Lung (tissue), 12 donors: ENCODE measurements around the gene DYSF. TPM values are rescaled to one million over a fixed set of nuclear protein-coding genes. Genes with fewer than 3 reads are reported as not detected.

Source experiments
- ATAC-seq: fragments of 200-7000 bp; cut with Tn5 transposase; one replicate; pipeline ENCODE4 v1.9.1; 2020; ENCODE audit warnings: moderate number of reproducible peaks; ENCODE audit not compliant: insufficient read depth, low FRiP score
- DNase-seq, 3 donors: peaks; one replicate each; pipeline ENCODE4 v3.0.0-alpha.2; 2013 to 2017
- H3K27ac ChIP-seq, 2 donors: one replicate each; pipeline ENCODE4 v1.5.1; 2013; ENCODE audit warnings: mild to moderate bottlenecking in 2 of 2, moderate library complexity in 2 of 2, control low read depth in 1 of 2, inconsistent platforms in 1 of 2, low read depth in 1 of 2, low read length in 1 of 2
- H3K27me3 ChIP-seq, 3 donors: one replicate each; pipeline ENCODE4 v1.5.1; 2013; ENCODE audit warnings: low read length in 2 of 3; ENCODE audit not compliant: control insufficient read depth in 3 of 3, insufficient read depth in 3 of 3
- H3K36me3 ChIP-seq, 4 donors: one replicate each; pipeline ENCODE4 v1.5.1; 2013; ENCODE audit warnings: low read length in 4 of 4, mild to moderate bottlenecking in 1 of 4, moderate library complexity in 1 of 4; ENCODE audit not compliant: control insufficient read depth in 4 of 4, insufficient read depth in 4 of 4
- H3K4me1 ChIP-seq, 5 donors: one replicate each; pipeline ENCODE4 v1.5.1; 2013; ENCODE audit warnings: low read length in 5 of 5, mild to moderate bottlenecking in 2 of 5, moderate library complexity in 1 of 5; ENCODE audit not compliant: control insufficient read depth in 5 of 5, insufficient read depth in 5 of 5
- H3K4me3 ChIP-seq: one replicate; pipeline ENCODE4 v1.5.1; 2013; ENCODE audit warnings: mild to moderate bottlenecking, control low read depth, moderate library complexity
- H3K9ac ChIP-seq, 2 donors: one replicate each; pipeline ENCODE4 v1.5.1; 2013; ENCODE audit warnings: low read length in 2 of 2, control low read depth in 1 of 2; ENCODE audit not compliant: insufficient read depth in 1 of 2
- H3K9me3 ChIP-seq, 4 donors: one replicate each; pipeline ENCODE4 v1.5.1; 2013; ENCODE audit warnings: low read length in 3 of 4, mild to moderate bottlenecking in 1 of 4, moderate library complexity in 1 of 4; ENCODE audit not compliant: control insufficient read depth in 4 of 4, insufficient read depth in 3 of 4
- CTCF ChIP-seq: IDR thresholded peaks from 2 replicates; pipeline ENCODE4 v1.5.1; 2012; ENCODE audit warnings: mild to moderate bottlenecking; ENCODE audit errors: control extremely low read depth, extremely low read depth
- WGBS, 2 donors: extraction: QIAGEN DNeasy Blood & Tissue Kit; methylation state at CpG; one replicate each; pipeline ENCODE4 v1.1.7; 2013; 5-methylcytosine and 5-hydroxymethylcytosine counted together
- polyA plus RNA-seq, 2 donors: library from polyadenylated mRNA; stranded (reverse); fragments of 200-250 nt; gene quantifications; one replicate each; pipeline ENCODE4 v1.2.1, GENCODE V29; 2013
- total RNA-seq, 2 donors: library from RNA; depleted of rRNA in 1 of 2; stranded (reverse); fragments of >200 nt in 1 of 2; gene quantifications; one replicate each; pipeline ENCODE4 v1.2.1, GENCODE V29; 2014 to 2021
- donor health status: control.
- donor health status: control.
- donor health status: Bipolar disorder and iron deficiency.
- donor health status: healthy.
- donor health status: DM: yes; HTN: yes; CAD: no.

DYSF gene
- total and polyA plus RNA-seq, 4 donors, result 12.9 to 56.2 (median 40.0) TPM

- no peak overlapping the region for H3K4me3 ChIP-seq
- DNase-seq (no peak), ATAC-seq (no peak)
- WGBS, 2 donors, result 86 to 91% methylated on average over 21 of the region's 21 CpGs
- H3K9me3 ChIP-seq, result no peaks in the 10 kb centered on the region
- H3K9ac ChIP-seq, result no peak overlapping the region
- no peak for TF ChIP-seq CTCF
- no peak overlapping the region for H3K27ac ChIP-seq
- H3K4me1 ChIP-seq, result peaks cover 0 to 3% (median 0%) of the 10 kb centered on the region in 5 donors
- no peaks in the 10 kb centered on the region for H3K27me3 ChIP-seq
- peaks cover 0 to 16% (median 0%) of the 10 kb centered on the region in 4 donors for H3K36me3 ChIP-seq
Measured at GRCh38 chr2:71555798-71556454, 102.6 kb downstream of the DYSF start.

GRCh38 chr2:71556692-71557250 is 103.4 kb downstream of the DYSF start:
- no peak overlapping the region for H3K27ac ChIP-seq
- H3K4me1 ChIP-seq, result peaks cover 0 to 3% (median 0%) of the 10 kb centered on the region in 5 donors
- H3K27me3 ChIP-seq, result no peaks in the 10 kb centered on the region
- DNase-seq (no peak), ATAC-seq (no peak)
- no peak overlapping the region for H3K9ac ChIP-seq
- TF ChIP-seq CTCF, result no peak
- peaks cover 0 to 20% (median 0%) of the 10 kb centered on the region in 4 donors for H3K36me3 ChIP-seq
- H3K9me3 ChIP-seq, result no peaks in the 10 kb centered on the region
- H3K4me3 ChIP-seq, result no peak overlapping the region
- 77% methylated on average over 5 of the region's 5 CpGs for WGBS, 2 donors

- no peaks in the 10 kb centered on the region for H3K27me3 ChIP-seq
- H3K36me3 ChIP-seq, result peaks cover 0 to 21% (median 0%) of the 10 kb centered on the region in 4 donors
Measured at GRCh38 chr2:71557321-71557720, 104.0 kb downstream of the DYSF start.

More at GRCh38 chr2:71557321-71557720, 104.0 kb downstream of the DYSF start:
- Histone ChIP-seq H3K4me3 (no peak overlapping the region), H3K9me3 (no peaks in the 10 kb centered on the region), H3K9ac (no peak overlapping the region), H3K27ac (no peak overlapping the region), H3K4me1 (peaks cover 0 to 3% (median 0%) of the 10 kb centered on the region in 5 donors)
- no peak for DNase-seq
- WGBS, 2 donors, result 87 to 89% methylated on average over 6 of the region's 6 CpGs
- TF ChIP-seq CTCF, result no peak
- no peak for ATAC-seq
